Spleen (tissue), 11 donors: Measurements from ENCODE around the gene HECA. TPM values are rescaled to one million over a fixed set of nuclear protein-coding genes. Genes with fewer than 3 reads are reported as not detected.

Experiments
- DNase-seq: peaks from one replicate; pipeline ENCODE4 v3.0.0-alpha.2; 2020
- H3K27ac ChIP-seq, 8 donors: fragments of 200-600 bp; sonication (generic) in 7 of 8; 1 replicate in 4 of 8; 2 replicates in 4 of 8; pipeline versions ENCODE4 v1.5.0 to v1.8.0; 2016 to 2021; ENCODE audit warnings: inconsistent platforms in 4 of 8, mild to moderate bottlenecking in 4 of 8, moderate library complexity in 1 of 8
- H3K27me3 ChIP-seq, 7 donors: fragments of 200-600 bp; sonication (generic) in 6 of 7; replicated peaks in 1 of 7; 1 replicate in 4 of 7; 2 replicates in 3 of 7; pipeline versions ENCODE4 v1.5.0 to v1.8.0; 2016 to 2021; ENCODE audit warnings: inconsistent platforms in 3 of 7, mild to moderate bottlenecking in 1 of 7
- H3K36me3 ChIP-seq, 6 donors: fragments of 200-600 bp; sonication (generic) in 5 of 6; 1 replicate in 4 of 6; 2 replicates in 2 of 6; pipeline versions ENCODE4 v1.5.0 to v1.8.0; 2016 to 2021; ENCODE audit warnings: inconsistent platforms in 2 of 6
- H3K4me1 ChIP-seq, 6 donors: fragments of 200-600 bp; sonication (generic) in 5 of 6; 1 replicate in 3 of 6; 2 replicates in 3 of 6; pipeline versions ENCODE4 v1.5.0 to v1.8.0; 2016 to 2021; ENCODE audit warnings: inconsistent platforms in 3 of 6
- H3K4me3 ChIP-seq, 8 donors: fragments of 200-600 bp; sonication (generic) in 7 of 8; 1 replicate in 4 of 8; 2 replicates in 4 of 8; pipeline versions ENCODE4 v1.5.0 to v1.8.0; 2016 to 2021; ENCODE audit warnings: inconsistent platforms in 4 of 8, mild to moderate bottlenecking in 4 of 8, moderate library complexity in 2 of 8
- H3K9me3 ChIP-seq, 8 donors: fragments of 200-600 bp; sonication (generic) in 7 of 8; 1 replicate in 4 of 8; 2 replicates in 4 of 8; pipeline versions ENCODE4 v1.5.0 to v1.8.0; 2016 to 2021; ENCODE audit warnings: inconsistent platforms in 4 of 8
- POLR2A ChIP-seq, 3 donors: fragments of 450-650 bp; IDR thresholded peaks; one replicate each; pipeline ENCODE4 v1.5.1; 2017; ENCODE audit warnings: antibody characterized with exemption in 3 of 3, mild to moderate bottlenecking in 1 of 3
- POLR2AphosphoS5 ChIP-seq, 3 donors: sonication (generic); formaldehyde crosslinking; IDR thresholded peaks; one replicate each; pipeline ENCODE4 v1.5.1; 2017; ENCODE audit warnings: antibody characterized with exemption in 3 of 3
- WGBS, 5 donors: extraction: QIAGEN DNeasy Blood & Tissue Kit in 3 of 5; methylation state at CpG; one replicate each; pipeline versions ENCODE4 v1.1.5 to v1.1.7; 2013 to 2018; 5-methylcytosine and 5-hydroxymethylcytosine counted together
- intact Hi-C: fragments of 100-400 bp; cut with DNase I; formaldehyde crosslinking; loops from one replicate; pipeline ENCODE4 v1.15.0; 2023; ENCODE audit warnings: low total_unique reads
- polyA plus RNA-seq, 3 donors: library from polyadenylated mRNA; stranded (reverse); fragments of 200-250 nt; gene quantifications; one replicate each; pipeline ENCODE4 v1.2.1, GENCODE V29; 2013
- total RNA-seq, 7 donors: library from RNA; depleted of rRNA in 3 of 7; stranded (reverse); fragments of >200 nt in 3 of 7; fragmentation: NEBNext Ultra II Directional in 4 of 7; extraction: Animal tissue kit (Norgen Biotek cat#: 25700) in 4 of 7; gene quantifications; one replicate each; pipeline versions ENCODE4 v1.1.0 to v1.2.1, GENCODE V29; 2016 to 2021
- TF ChIP-seq, protein P1 (sequence below), 11 experiments: fragments of 200-600 bp in 7 of 11; fragments of 450-650 bp in 4 of 11; sonication (generic) in 4 of 11; IDR thresholded peaks in 8 of 11; conservative IDR thresholded peaks in 3 of 11; 1 replicate in 7 of 11; 2 replicates in 4 of 11; pipeline versions ENCODE4 v1.4.0 to v1.8.0; 2016 to 2021; ENCODE audit warnings: antibody characterized with exemption in 11 of 11, inconsistent platforms in 4 of 11, mild to moderate bottlenecking in 1 of 11
- donor health status: healthy with polysubstance abuse.
- donor health status: DM: no; HTN: no; CAD: no; lungs with moderate emphysema.
- donor health status: DM: no; HTN: no; CAD: no.
- donor health status: Bipolar disorder and iron deficiency.
- donor health status: healthy.
- donor health status: DM: no; HTN: no; CAD: no.
- donor health status: DM: yes; HTN: yes; CAD: no.

HECA gene
- total and polyA plus RNA-seq, 10 donors: 15.6 to 104 (median 69.0) TPM

DNA sequence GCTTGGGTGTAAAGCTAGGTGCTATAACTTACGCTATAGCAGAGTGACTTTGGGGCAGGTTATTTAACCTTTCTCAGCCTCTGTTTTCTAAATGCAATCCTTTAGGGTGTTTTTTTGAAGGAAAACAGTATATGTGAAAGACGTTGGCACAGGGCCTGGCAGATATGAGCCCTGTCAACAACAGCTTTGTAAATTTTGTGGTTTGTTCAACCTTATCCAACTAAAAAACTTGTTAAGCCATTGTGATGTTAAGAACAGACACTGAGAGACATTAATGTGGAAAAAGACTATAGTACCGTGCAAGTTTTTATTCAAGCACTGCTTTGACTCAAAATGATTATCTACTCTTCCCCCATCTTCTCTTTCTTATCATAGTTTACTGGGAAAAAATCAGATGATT, 8.2 kb downstream of the HECA start:
- Histone ChIP-seq H3K36me3 (peaks cover 0 to 4% (median 0%) of the 10 kb centered on the region in 6 donors), H3K4me3 (no peak overlapping the region), H3K4me1 (peaks cover 55 to 100% (median 90%) of the 10 kb centered on the region in 6 donors), H3K9me3 (no peaks in the 10 kb centered on the region), H3K27ac (no peak overlapping the region), H3K27me3 (no peaks in the 10 kb centered on the region)
- 77 to 82% (median 81%) methylated on average over 3 of the region's 3 CpGs for WGBS, 5 donors
- TF ChIP-seq, protein P1, sequence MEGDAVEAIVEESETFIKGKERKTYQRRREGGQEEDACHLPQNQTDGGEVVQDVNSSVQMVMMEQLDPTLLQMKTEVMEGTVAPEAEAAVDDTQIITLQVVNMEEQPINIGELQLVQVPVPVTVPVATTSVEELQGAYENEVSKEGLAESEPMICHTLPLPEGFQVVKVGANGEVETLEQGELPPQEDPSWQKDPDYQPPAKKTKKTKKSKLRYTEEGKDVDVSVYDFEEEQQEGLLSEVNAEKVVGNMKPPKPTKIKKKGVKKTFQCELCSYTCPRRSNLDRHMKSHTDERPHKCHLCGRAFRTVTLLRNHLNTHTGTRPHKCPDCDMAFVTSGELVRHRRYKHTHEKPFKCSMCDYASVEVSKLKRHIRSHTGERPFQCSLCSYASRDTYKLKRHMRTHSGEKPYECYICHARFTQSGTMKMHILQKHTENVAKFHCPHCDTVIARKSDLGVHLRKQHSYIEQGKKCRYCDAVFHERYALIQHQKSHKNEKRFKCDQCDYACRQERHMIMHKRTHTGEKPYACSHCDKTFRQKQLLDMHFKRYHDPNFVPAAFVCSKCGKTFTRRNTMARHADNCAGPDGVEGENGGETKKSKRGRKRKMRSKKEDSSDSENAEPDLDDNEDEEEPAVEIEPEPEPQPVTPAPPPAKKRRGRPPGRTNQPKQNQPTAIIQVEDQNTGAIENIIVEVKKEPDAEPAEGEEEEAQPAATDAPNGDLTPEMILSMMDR (IDR thresholded peaks at IDR 0.05 in 8 of 11, conservative IDR thresholded peaks at IDR 0.05 in 3 of 11): no peak
- TF ChIP-seq POLR2A (IDR thresholded peaks at IDR 0.05) (no peak), POLR2AphosphoS5 (IDR thresholded peaks at IDR 0.05) (no peak)
- intact Hi-C loops: no loop called here
- no peak for DNase-seq

DNA sequence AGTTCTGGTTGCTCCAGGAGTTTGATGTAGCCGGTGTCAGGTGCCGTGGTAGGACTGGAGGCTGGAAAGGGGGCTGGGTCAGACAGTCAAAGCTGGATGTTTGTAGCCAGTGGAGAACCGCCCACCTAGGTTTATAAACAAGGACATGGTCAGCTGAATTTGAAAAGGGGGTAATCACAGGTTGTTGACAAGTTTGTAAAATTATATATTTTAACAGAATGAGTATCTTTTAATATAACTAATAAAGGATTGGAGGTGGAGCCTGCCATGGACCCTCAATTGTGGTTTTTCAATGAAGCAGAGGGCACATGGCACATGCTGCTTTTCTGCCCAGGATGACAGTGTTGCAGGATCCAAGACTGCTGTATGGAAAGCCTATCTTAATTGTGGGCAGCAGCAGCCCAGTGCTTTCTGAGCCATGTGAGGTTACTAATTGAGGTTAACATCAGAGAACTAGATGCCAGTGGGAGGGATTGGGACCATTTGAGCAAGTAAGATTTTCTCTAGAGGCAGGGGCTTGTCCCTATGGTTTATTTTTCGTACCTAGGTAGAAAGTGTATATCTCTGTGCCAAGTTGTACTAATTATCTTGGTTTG, 9.7 kb downstream of the HECA start:
- peaks cover 56 to 100% (median 90%) of the 10 kb centered on the region in 6 donors for H3K4me1 ChIP-seq
- WGBS, 5 donors: 67 to 81% (median 73%) methylated on average over 4 of the region's 4 CpGs

DNA sequence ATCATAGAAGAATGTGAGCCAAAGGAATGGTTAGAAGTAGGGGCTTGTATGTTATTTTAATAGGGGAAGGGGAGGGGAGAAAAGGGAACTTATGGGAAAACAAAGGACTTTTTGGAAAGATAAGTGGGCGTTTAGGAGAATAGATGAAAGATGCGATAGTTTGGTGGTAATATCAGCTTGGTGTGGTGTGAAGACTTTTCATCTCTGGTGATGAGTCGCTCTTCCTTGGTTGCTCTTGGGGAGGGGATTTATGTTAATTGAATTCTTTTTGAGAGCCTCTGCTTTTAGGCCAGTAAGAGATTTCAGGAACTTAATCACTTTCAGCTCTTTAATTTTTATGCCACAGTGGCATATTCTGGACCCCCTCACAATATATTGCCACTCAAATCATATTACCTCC, 10.8 kb downstream of the HECA start:
- Histone ChIP-seq H3K4me3 (peak overlapping the region in 1 of 8 donors; percentile 12), H3K36me3 (peaks cover 0 to 4% (median 0%) of the 10 kb centered on the region in 6 donors), H3K27me3 (no peaks in the 10 kb centered on the region), H3K9me3 (no peaks in the 10 kb centered on the region), H3K27ac (peak overlapping the region in 3 of 8 donors; percentile 14 to 68 (median 57)), H3K4me1 (peaks cover 57 to 100% (median 90%) of the 10 kb centered on the region in 6 donors)
- 58 to 74% (median 67%) methylated on average over 3 of the region's 3 CpGs for WGBS, 5 donors
- intact Hi-C loops: no loop called here
- no peak for DNase-seq
- TF ChIP-seq POLR2AphosphoS5 (IDR thresholded peaks at IDR 0.05): no peak
- TF ChIP-seq POLR2A (IDR thresholded peaks at IDR 0.05): no peak
- TF ChIP-seq, protein P1 (IDR thresholded peaks at IDR 0.05 in 8 of 11, conservative IDR thresholded peaks at IDR 0.05 in 3 of 11): no peak

More for the DNA sequence above, 9.7 kb downstream of the HECA start:
- H3K27ac ChIP-seq: peak overlapping the region in 5 of 8 donors; percentile 12 to 68 (median 14)
- H3K36me3 ChIP-seq: peaks cover 0 to 4% (median 0%) of the 10 kb centered on the region in 6 donors
- H3K4me3 ChIP-seq: no peak overlapping the region
- no peaks in the 10 kb centered on the region for H3K9me3 ChIP-seq
- no peak for DNase-seq
- no peaks in the 10 kb centered on the region for H3K27me3 ChIP-seq
- TF ChIP-seq POLR2A (IDR thresholded peaks at IDR 0.05) (no peak), POLR2AphosphoS5 (IDR thresholded peaks at IDR 0.05) (no peak)
- TF ChIP-seq, protein P1 (IDR thresholded peaks at IDR 0.05 in 8 of 11, conservative IDR thresholded peaks at IDR 0.05 in 3 of 11): no peak
- intact Hi-C loops: no loop called here

DNA sequence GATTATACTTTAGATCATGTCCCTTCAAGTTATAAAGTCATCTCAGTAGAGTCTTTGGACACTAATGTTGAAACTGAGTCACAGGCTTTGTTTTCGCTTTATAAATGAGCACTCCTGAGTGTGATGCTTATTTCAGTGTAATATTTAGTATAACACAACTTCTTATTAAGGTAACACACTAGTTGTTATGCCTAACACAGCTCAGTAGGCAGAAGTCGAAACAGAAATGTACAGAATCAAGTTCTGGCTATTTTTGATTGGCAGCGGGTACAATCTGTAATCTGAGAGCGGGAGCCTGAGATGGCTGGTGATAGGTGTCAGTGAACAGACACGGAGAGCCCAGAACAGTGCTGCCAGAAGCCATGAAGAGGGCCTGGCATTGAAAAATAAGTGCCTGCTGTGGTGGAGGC, 11.4 kb downstream of the HECA start:
- WGBS, 5 donors: 68 to 77% (median 74%) methylated on average over 5 of the region's 5 CpGs
- H3K9me3 ChIP-seq: no peaks in the 10 kb centered on the region
- peaks cover 0 to 4% (median 0%) of the 10 kb centered on the region in 6 donors for H3K36me3 ChIP-seq
- H3K27me3 ChIP-seq: no peaks in the 10 kb centered on the region
- peak overlapping the region in 1 of 8 donors; percentile 12 for H3K4me3 ChIP-seq
- H3K4me1 ChIP-seq: peaks cover 57 to 100% (median 94%) of the 10 kb centered on the region in 6 donors
- TF ChIP-seq, protein P1 (IDR thresholded peaks at IDR 0.05 in 8 of 11, conservative IDR thresholded peaks at IDR 0.05 in 3 of 11): no peak
- TF ChIP-seq POLR2AphosphoS5 (IDR thresholded peaks at IDR 0.05) (no peak), POLR2A (IDR thresholded peaks at IDR 0.05) (no peak)
- intact Hi-C loops: no loop called here
- peak overlapping the region in 3 of 8 donors; percentile 26 to 68 (median 57) for H3K27ac ChIP-seq
- DNase-seq: no peak
